ENCODE measurements around the gene ARMCX6. TPM values are rescaled to one million over a fixed set of nuclear protein-coding genes. Genes with fewer than 3 reads are reported as not detected.

Gene ARMCX6
- total RNA-seq = 10 to 100 TPM; 44.3 to 61.7 (median 44.4) TPM
- total RNA-seq (2013) = 51.6 TPM

GRCh38 chrX:101617211-101618191, at the start of gene ARMCX6:
Gene ARMCX6 (minus strand): TSS chrX:101618000. CDS start chrX:101616620, 1,380 bp downstream.
- no peaks in the 10 kb centered on the region for H3K9me3 Mint-ChIP-seq
- no peaks in the 10 kb centered on the region for H3K27me3 Mint-ChIP-seq (ENCODE audit: low read depth in 2 of 2)
- intact Hi-C loops (cut with micrococcal nuclease) = no loop called here
- H3K4me3 Mint-ChIP-seq = peak within 1 kb of the TSS; percentile 87
- H3K27ac Mint-ChIP-seq = peak within 1 kb of the TSS; percentile 77 to 91
- WGBS (ENCODE audit: insufficient coverage) = 0% methylated on average over 19 of the region's 39 CpGs
- Histone ChIP-seq H3K27ac (ENCODE audit: low read length) (peak within 1 kb of the TSS; percentile 83), H3K36me3 (ENCODE audit: control insufficient read depth, insufficient read depth, low read length) (no peaks in the 10 kb centered on the region), H3K9me3 (ENCODE audit: control insufficient read depth, insufficient read depth, low read length) (no peaks in the 10 kb centered on the region), H3K4me1 (ENCODE audit: control insufficient read depth, insufficient read depth, low read length) (peaks cover 17% of the 10 kb centered on the region), H3K27me3 (ENCODE audit: control insufficient read depth, insufficient read depth, low read length) (no peaks in the 10 kb centered on the region), H3K4me3 (ENCODE audit: low read length) (peak within 1 kb of the TSS; percentile 77)
- DNase-seq (peak; percentile 70 to 87), ATAC-seq (peak; percentile 79 to 88 (median 84))
- H3K36me3 Mint-ChIP-seq = no peaks in the 10 kb centered on the region
- peaks cover 0 to 24% of the 10 kb centered on the region in 2 donors for H3K4me1 Mint-ChIP-seq
- TF ChIP-seq CTCF (IDR thresholded peaks at IDR 0.05) = no peak

GRCh38 chrX:101659601-101660063, 41.8 kb upstream of the ARMCX6 start, which contains the start of gene ARMCX2:
Gene ARMCX2 (minus strand): TSS chrX:101659850. CDS start chrX:101657588, 2,262 bp downstream.
- H3K4me3 ChIP-seq (ENCODE audit: low read length) = peak within 1 kb of the TSS; percentile 67
- H3K4me3 Mint-ChIP-seq = peak within 1 kb of the TSS; percentile 83
- DNase-seq (peak in 1 of 2 donors; percentile 23), ATAC-seq (peak in 1 of 3 donors; percentile 16)
- WGBS (ENCODE audit: insufficient coverage) = 2% methylated on average over 20 of the region's 22 CpGs
- no peaks in the 10 kb centered on the region for H3K27me3 ChIP-seq (ENCODE audit: control insufficient read depth, insufficient read depth, low read length)
- H3K27me3 Mint-ChIP-seq (ENCODE audit: low read depth in 2 of 2) = peaks cover 9 to 38% of the 10 kb centered on the region in 2 donors
- H3K9me3 ChIP-seq (ENCODE audit: control insufficient read depth, insufficient read depth, low read length) = no peaks in the 10 kb centered on the region
- H3K27ac Mint-ChIP-seq = peak within 1 kb of the TSS in 1 of 2 donors; percentile 58
- H3K4me1 Mint-ChIP-seq = peaks cover 10 to 20% of the 10 kb centered on the region in 2 donors
- H3K36me3 Mint-ChIP-seq = no peaks in the 10 kb centered on the region
- intact Hi-C loops (cut with micrococcal nuclease) = no loop called here
- peaks cover 14% of the 10 kb centered on the region for H3K4me1 ChIP-seq (ENCODE audit: control insufficient read depth, insufficient read depth, low read length)
- TF ChIP-seq CTCF (IDR thresholded peaks at IDR 0.05) = no peak
- H3K36me3 ChIP-seq (ENCODE audit: control insufficient read depth, insufficient read depth, low read length) = no peaks in the 10 kb centered on the region
- H3K27ac ChIP-seq (ENCODE audit: low read length) = no peak within 1 kb of the TSS
- no peaks in the 10 kb centered on the region for H3K9me3 Mint-ChIP-seq

GRCh38 chrX:101658661-101659491, 41.1 kb upstream of the ARMCX6 start:
- peaks cover 9 to 30% of the 10 kb centered on the region in 2 donors for H3K27me3 Mint-ChIP-seq (ENCODE audit: low read depth in 2 of 2)
- Histone ChIP-seq H3K27ac (ENCODE audit: low read length) (no peak overlapping the region), H3K36me3 (ENCODE audit: control insufficient read depth, insufficient read depth, low read length) (no peaks in the 10 kb centered on the region), H3K4me3 (ENCODE audit: low read length) (peak overlapping the region; percentile 67), H3K9me3 (ENCODE audit: control insufficient read depth, insufficient read depth, low read length) (no peaks in the 10 kb centered on the region), H3K4me1 (ENCODE audit: control insufficient read depth, insufficient read depth, low read length) (peaks cover 14% of the 10 kb centered on the region), H3K27me3 (ENCODE audit: control insufficient read depth, insufficient read depth, low read length) (no peaks in the 10 kb centered on the region)
- H3K27ac Mint-ChIP-seq = peak overlapping the region in 1 of 2 donors; percentile 58
- peak in 1 of 2 donors; percentile 72 for DNase-seq
- intact Hi-C loops (cut with micrococcal nuclease) = no loop called here
- no peak for TF ChIP-seq CTCF (IDR thresholded peaks at IDR 0.05)
- H3K36me3 Mint-ChIP-seq = no peaks in the 10 kb centered on the region
- H3K4me1 Mint-ChIP-seq = peaks cover 10 to 20% of the 10 kb centered on the region in 2 donors
- H3K9me3 Mint-ChIP-seq = no peaks in the 10 kb centered on the region
- WGBS (ENCODE audit: insufficient coverage) = 1% methylated on average over 22 of the region's 38 CpGs
- ATAC-seq = peak in 2 of 3 donors; percentile 65 to 79
- peak overlapping the region; percentile 83 for H3K4me3 Mint-ChIP-seq
